Bone marrow (tissue), 2 donors: Measurements from ENCODE around the gene SPRED2.
A peak's percentile ranks its signal among the peaks of the same experiment; 100 is the strongest.

ENCODE experiments used
- DNase-seq, 2 donors: peaks; one replicate each; lab custom pipeline; 2025; lab: John Stamatoyannopoulos, UW

Gene SPRED2

GRCh38 chr2:65415091-65415490 lies 17.3 kb downstream of the SPRED2 start:
- no peak for DNase-seq

GRCh38 chr2:65413610-65414009 lies 18.8 kb downstream of the SPRED2 start:
- no peak for DNase-seq

- no peak for DNase-seq
Measured at GRCh38 chr2:65413106-65413505, 19.3 kb downstream of the SPRED2 start.

- no peak for DNase-seq
Measured at GRCh38 chr2:65411056-65411795, 21.2 kb downstream of the SPRED2 start.

GRCh38 chr2:65409045-65409444 lies 23.4 kb downstream of the SPRED2 start:
- DNase-seq: no peak

GRCh38 chr2:65407240-65407639 lies 25.2 kb downstream of the SPRED2 start:
- DNase-seq: no peak

- no peak for DNase-seq
Measured at GRCh38 chr2:65404988-65405697, 27.3 kb downstream of the SPRED2 start.

- DNase-seq: no peak
Measured at GRCh38 chr2:65403529-65403915, 28.9 kb downstream of the SPRED2 start.

GRCh38 chr2:65402780-65403528 lies 29.4 kb downstream of the SPRED2 start:
- no peak for DNase-seq

- no peak for DNase-seq
Measured at GRCh38 chr2:65402323-65402722, 30.1 kb downstream of the SPRED2 start.

GRCh38 chr2:65397122-65397521 lies 35.3 kb downstream of the SPRED2 start:
- peak in 1 of 2 donors; percentile 11 for DNase-seq

- DNase-seq: no peak
Measured at GRCh38 chr2:65396348-65397026, 35.9 kb downstream of the SPRED2 start.

GRCh38 chr2:65395621-65396347 lies 36.6 kb downstream of the SPRED2 start:
- no peak for DNase-seq

- no peak for DNase-seq
Measured at GRCh38 chr2:65393743-65394422, 38.5 kb downstream of the SPRED2 start.

- no peak for DNase-seq
Measured at GRCh38 chr2:65393046-65393445, 39.4 kb downstream of the SPRED2 start.

- no peak for DNase-seq
Measured at GRCh38 chr2:65392609-65393008, 39.8 kb downstream of the SPRED2 start.

- peak in 1 of 2 donors; percentile 13 for DNase-seq
Measured at GRCh38 chr2:65390134-65390533, 42.3 kb downstream of the SPRED2 start.

- no peak for DNase-seq
Measured at GRCh38 chr2:65389476-65389875, 42.9 kb downstream of the SPRED2 start.

- no peak for DNase-seq
Measured at GRCh38 chr2:65388596-65389390, 43.6 kb downstream of the SPRED2 start.

GRCh38 chr2:65388051-65388531 lies 44.3 kb downstream of the SPRED2 start:
- no peak for DNase-seq
